Inflammatory macrophage treated with lipopolysaccharide for 1 hour (primary cell): ENCODE results near the gene SLC16A10.
"Not testable (repeated sequence)": the region's sequence is repeated elsewhere in the genome, so short reads cannot be mapped to it uniquely, and the experiment has no call there.

Source experiments
- DNase-seq, 2 donors: peaks; one replicate each; pipeline ENCODE4 v3.0.0-alpha.2; 2020 to 2022

Gene SLC16A10

DNA sequence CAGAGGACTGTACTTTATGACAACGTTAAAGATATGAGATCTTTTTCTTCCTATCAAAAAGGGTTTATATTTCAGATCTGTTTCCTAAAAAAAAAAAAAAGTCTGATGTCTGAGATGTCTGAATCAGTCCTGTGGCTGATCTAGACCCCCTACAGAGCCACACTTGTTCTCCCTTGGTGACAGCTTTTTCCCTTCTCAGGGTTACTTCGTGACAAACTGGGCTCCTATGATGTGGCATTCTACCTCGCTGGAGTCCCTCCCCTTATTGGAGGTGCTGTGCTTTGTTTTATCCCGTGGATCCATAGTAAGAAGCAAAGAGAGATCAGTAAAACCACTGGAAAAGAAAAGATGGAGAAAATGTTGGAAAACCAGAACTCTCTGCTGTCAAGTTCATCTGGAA, 134.5 kb downstream of the SLC16A10 start:
- no peak for DNase-seq

GRCh38 chr6:111222341-111222740, 135.0 kb downstream of the SLC16A10 start:
- DNase-seq: no peak

DNA sequence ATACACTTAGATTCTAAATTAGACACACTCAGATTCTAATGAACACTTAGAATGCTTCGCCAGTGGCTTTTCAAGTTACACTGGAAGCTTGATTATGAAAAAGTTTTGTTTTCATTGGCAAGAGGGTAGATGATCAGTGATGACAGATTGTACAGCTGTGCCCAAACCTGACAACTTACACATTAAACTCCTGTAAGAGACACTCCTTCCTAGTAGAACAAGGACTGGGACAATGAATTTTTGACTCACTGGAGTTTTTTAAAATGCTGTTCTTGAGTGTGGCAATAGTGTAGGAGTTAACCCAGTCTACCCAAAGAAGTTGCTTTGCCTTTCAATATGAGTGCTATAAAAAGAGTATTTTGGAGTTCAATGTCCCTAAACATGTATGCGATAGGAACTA, 140.8 kb downstream of the SLC16A10 start:
- DNase-seq: peak; percentile 53 to 70

DNA sequence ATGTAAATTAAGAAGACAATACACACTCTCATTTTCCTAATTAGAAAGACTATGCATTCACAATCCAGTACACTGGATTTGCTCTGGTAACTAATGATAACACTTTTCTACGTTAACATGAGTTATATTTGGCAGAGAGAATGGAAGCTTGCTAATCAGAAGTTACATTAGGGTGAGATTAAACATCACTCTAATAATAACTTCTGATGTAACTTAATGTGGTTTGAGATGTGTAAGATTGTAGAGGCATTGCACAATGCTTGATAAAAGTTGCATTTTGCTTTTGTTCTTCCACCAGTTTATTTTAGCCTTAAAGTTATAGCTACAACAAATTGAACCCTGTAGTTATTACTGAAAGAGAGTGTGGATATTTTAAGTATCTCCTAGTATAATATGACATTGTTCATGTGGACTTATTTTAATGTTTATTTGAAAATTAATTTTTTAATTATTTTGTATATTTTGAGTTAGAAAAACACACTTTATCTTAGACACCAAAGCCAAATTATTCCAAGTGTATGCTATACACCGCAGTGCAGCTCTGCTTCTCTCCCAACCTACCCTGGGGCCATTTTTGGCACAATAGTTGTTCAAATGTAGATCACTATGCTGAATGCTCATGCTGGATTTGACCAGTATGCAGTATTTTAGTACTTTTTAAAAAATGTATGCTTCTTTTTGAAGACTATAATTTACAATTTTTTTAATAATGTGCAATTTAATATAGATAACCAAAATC, 143.2 kb downstream of the SLC16A10 start:
- peak; percentile 83 to 87 for DNase-seq

- no peak for DNase-seq
These were observed 143.8 kb downstream of the SLC16A10 start for GRCh38 chr6:111231090-111231459.

- DNase-seq: no peak
These were observed 150.5 kb downstream of the SLC16A10 start for GRCh38 chr6:111237852-111238251.

DNA sequence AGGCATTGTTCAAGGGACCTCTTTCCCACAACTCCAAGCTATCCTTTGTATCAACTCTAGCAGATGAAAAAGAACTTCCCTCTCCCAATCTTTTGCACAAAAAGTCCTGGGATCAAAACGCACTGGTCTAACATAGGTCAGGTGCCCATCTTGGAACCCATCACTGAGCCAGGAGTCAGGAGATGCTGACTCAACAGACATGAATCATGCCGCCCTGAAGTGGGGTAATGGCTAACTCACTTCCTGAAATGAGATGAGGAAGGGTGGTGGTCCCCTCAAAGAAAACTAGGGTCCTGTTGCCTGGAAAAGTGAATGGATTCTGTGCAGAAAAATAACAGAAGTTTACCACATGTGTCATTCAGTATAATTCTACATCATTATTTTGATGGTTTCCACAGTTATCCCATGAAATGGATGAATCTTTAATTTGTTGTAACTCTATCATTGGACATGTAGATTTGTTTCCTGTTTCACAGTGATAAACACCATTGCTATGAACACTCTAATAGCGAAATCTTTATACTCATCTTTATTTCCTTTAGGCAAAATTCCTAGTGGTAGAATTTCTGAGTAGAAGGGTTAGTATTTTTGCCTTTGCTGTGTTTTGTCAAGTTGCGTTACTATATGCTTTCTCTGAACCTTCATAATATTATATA, 151.3 kb downstream of the SLC16A10 start:
- DNase-seq: peak; percentile 42 to 70

- peak; percentile 56 to 58 for DNase-seq
These were observed 152.2 kb downstream of the SLC16A10 start for GRCh38 chr6:111239461-111239860.

DNA sequence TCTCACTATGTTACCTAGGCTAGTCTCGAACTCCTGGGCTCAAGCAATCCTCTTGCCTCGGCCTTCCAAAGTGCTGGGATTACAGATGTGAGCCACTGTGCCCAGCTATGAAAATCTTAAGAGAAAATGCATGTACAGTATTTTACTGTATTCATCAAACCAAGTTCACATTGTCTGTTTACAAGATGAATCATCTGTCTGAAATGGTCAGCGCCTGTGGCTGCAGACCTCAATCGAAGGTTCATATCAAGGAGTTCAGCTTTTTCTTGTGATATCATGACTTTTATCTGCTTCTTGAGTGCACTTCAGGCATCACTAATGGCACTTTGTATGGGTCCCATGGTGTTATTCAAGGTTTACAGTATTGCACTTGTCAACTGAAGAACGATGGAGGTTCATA, 155.1 kb downstream of the SLC16A10 start:
- DNase-seq: no peak

DNA sequence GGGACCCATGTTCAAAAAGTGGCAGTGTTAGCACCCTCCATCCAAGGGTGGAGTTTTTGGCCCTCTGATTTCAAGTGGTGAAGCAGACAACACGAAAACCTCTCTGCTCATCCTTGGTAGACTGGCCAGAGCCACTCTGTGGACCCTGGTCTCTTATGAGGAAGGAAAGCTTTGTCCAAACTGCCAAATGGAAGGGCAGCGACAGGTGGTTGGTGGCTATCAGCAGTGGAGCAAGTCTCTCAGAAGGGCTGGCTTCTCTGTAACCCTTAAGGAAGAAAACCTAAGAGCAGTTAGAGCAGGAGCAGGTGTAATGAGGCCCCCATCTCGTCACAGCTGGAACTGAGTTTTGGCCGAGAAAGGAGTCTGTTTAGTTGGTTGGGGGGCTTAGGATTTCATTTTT, 155.8 kb downstream of the SLC16A10 start:
- no peak for DNase-seq

DNA sequence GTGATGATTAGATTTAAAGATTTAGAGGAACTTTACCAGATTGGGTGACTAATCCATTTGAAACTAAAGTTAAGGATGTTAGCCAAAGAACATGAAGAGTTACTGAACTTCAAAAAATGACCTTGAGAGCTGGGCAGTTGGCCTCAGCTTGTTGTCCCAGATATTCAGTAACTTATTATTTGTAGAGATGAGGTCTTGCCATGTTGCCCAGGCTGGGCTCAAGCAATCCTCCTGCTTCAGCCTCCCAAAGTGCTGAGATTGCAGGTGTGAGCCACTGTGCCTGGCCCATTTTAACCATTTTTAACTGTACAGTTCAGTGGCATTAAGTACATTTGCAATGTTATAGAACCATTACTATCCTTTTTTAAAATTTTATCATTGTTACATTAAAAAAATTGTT, 161.5 kb downstream of the SLC16A10 start:
- DNase-seq: no peak

DNA sequence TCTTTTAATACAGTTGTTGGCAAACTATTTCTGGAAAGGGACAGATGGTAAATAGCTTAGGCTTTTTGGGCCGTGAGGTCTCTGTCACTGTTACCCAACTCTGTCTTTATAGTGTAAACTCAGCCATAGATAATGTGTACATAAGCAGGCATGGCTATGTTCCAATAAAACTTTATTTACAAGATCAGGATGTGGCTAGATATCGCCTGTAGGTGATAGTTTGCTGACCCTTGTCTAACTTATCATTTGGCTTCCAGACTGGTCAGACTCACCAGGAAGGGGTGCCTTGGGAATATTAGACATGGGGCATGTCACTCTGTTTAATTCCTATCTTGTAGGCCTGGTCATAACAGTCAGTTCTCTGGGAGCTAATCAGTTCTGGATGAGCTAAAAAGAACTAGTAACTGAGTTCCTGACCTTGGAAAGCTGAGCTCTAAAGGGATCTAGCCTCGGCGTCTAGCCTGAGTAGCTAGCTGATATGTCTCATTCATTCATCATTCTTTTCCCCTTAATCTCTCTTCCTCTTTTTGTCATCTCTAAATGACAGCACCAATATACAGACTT, 163.6 kb downstream of the SLC16A10 start:
- no peak for DNase-seq

DNA sequence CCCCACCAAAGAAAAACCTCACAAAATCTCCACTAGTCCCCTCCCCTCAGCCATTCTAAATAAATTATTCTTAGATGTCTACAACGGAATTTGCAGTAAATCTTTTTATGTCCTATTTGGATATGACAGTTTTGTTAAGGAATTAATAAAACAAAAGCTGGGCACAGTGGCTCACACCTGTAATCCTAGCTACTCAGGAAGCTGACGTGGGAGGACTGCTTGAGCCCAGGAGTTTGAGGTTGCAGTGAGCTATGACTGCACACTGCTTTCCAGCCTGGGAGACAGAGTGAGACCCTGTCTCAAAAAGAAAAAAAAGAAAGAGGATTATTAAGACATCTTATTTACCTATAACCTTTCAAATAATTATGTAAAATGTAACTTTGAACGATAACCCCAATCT, 165.4 kb downstream of the SLC16A10 start:
- DNase-seq: no peak

GRCh38 chr6:111254004-111254778, 166.9 kb downstream of the SLC16A10 start:
- DNase-seq: no peak

- no peak for DNase-seq
These were observed 167.5 kb downstream of the SLC16A10 start for GRCh38 chr6:111254779-111255166.

DNA sequence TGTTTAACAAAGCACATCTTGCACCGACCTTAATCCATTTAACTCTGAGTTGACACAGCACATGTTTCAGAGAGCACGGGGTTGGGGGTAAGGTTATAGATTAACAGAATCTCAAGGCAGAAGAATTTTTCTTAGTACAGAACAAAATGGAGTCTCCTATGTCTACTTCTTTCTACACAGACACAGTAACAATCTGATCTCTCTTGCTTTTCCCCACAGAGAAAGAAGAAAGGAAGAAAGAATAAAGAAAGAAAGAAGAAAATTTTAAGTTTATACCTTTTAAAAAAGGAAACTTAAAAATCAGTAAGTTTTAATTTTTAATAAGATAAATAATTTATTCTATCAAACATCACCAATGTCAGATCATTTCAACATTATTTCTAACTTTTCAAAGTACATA, 168.5 kb downstream of the SLC16A10 start:
- DNase-seq: not testable (repeated sequence)

GRCh38 chr6:111256646-111257045, 169.3 kb downstream of the SLC16A10 start:
- peak in 1 of 2 donors; percentile 13 for DNase-seq

DNA sequence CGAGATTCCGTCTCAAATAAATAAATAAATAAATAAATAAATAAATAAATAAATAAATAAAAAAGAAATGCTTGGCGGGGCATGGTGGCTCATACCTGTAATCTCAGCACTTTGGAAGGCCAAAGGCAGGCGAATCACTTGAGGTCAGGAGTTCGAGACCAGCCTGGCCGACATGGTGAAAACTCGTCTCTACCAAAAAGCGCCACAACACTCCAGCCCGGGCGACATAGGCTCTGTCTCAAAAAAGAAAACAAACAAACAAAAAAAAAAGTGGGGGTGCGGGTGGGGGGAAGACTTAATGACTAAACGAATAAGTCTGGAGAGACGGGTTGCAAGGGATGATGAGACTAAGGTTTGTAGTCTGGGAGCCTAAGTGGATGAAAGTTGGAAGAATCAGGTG, 170.7 kb downstream of the SLC16A10 start:
- DNase-seq: no peak

GRCh38 chr6:111258615-111259088, 171.3 kb downstream of the SLC16A10 start:
- no peak for DNase-seq

DNA sequence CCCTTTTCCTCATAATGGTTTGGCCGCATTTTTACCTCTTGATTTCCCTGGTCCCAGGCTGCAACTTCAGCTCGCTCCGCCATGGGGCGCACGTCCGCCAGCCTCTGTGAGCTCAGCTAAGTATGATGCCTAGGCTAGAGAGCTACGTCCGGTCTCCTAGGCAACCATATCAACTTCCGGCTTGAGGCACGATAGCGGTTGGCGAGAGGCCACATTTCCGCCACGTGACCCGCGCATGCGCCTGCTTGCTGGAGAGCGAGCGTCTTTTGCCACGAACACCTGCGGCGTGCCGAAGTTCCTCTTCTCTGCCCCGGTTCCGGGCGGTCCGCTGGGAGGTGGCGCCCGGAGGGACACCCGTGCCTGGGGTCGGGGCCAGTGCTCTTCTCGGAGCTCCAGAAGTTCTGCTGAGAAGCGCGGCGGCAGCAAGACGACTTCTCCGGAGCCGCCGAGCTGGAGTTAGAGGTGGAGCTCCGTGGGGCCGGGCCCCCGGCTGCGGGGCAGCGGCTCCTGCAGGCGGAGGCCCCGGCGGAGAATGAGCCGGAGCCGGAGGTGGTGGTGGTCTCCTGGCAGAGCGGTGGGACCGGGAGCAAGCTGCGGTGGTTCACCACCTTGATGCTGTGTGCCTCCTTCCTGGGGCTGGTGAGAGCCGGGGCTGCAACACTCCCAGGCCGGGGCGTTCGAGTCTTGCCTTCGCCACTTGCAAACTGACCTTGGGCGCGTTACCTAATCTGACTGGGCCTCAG, 172.0 kb downstream of the SLC16A10 start:
- DNase-seq: peak; percentile 99 to 100

DNA sequence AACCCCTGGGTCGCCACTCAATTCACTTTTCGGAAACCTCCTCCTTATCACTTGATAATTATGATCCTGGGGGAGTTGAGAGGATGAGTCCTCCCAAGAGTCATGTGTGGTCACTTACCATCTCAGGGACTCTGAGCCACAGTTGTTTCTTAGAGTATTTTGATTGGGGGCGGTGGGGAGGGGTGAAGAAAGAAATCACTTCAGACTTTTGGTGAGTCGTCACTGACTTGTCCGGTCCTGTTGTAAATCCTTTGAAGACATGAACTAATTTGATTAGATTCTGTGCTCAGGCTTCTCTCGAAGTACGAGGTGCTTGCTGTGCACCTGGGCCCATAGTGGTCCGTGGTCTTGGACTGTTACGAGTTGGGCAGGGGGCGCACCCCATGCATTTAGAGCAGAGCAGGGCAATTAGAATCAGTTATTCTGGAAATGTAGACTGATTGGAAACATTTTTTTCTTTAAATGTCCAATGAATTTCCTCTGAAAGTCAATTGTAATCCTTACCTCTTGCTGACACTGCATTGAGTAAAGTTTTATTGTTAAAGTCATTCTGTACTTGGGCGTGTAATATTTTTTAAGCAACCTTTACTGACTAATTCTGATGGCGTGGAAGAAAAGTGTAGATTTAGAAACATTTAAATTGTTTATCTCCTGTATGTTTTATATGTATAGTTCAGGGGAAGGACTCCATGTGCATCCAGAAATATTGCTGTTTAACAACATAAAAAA, 173.4 kb downstream of the SLC16A10 start:
- no peak for DNase-seq

DNA sequence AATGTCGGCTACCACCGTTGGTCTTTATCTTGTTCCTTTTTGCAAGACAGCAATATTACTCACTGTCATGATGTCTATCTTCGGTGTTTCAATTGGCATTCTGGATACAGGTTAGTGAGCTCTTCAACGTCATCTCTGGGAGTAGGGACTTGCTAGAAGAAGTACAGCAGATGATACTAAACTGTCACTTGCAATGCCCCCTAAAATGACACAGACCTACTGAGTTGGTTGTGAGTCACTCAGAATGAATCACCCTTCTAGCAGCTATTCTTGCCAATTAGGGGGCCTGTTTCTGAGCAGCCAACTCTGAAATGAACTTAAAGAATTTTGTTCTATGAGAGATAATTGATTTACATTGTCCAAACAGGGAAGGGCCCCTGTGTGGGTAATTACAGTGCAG, 176.5 kb downstream of the SLC16A10 start:
- DNase-seq: peak in 1 of 2 donors; percentile 23
